K562 (cell line): ENCODE results near the gene MAP3K14. TPM values are rescaled to one million over a fixed set of nuclear protein-coding genes. Genes with fewer than 3 reads are reported as not detected.
A peak's percentile ranks its signal among the peaks of the same experiment; 100 is the strongest.

Experiments used
- ATAC-seq: fragments of 200-7000 bp; cut with Tn5 transposase; 3 replicates; pipeline ENCODE4 v1.9.1; 2020; ENCODE audit warnings: moderate library complexity
- BruUV-seq: library from RNA; stranded (reverse); fragments of 400-500 nt; replicated peaks from 2 replicates; lab custom pipeline; 2021; lab: Mats Ljungman, UMichigan
- CTCF ChIA-PET: fragments of 300-600 bp; formaldehyde crosslinking; extraction: SDS; loops from one replicate; lab custom pipeline; 2021; ENCODE audit warnings: low intra/inter-chr PET ratio; lab: Yijun Ruan, JAX
- POLR2A ChIA-PET: fragments of 300-600, 350-650 bp; sonication (Branson Sonifier 250); formaldehyde crosslinking; extraction: SDS; loops from one replicate; lab custom pipeline; 2021; ENCODE audit warnings: antibody characterized with exemption, inconsistent platforms; lab: Yijun Ruan, JAX
- DNase-seq, 4 experiments: peaks; one replicate each; pipeline versions ENCODE4 v3.0.0 to v3.0.0-alpha.2; 2011 to 2018; ENCODE audit warnings: low spot score in 3 of 4, mixed read lengths in 3 of 4; ENCODE audit errors: extremely low read depth in 1 of 4
- FAIRE-seq: peaks from 2 replicates; lab custom pipeline; 2011; peaks lifted over from hg19 to GRCh38; lab: Jason Lieb, UNC
- H2AFZ ChIP-seq: 2 replicates; pipeline ENCODE4 v1.6.0; 2011; ENCODE audit warnings: low read depth, low read length, control low read depth, inconsistent platforms
- H3K27ac ChIP-seq: fragments of 200-600 bp; 3 replicates; pipeline ENCODE4 v1.8.0; 2011; ENCODE audit warnings: low read depth, mild to moderate bottlenecking, control low read depth, inconsistent platforms, low read length, moderate library complexity, mixed read lengths; ENCODE audit errors: extremely low read depth
- H3K27me3 ChIP-seq, 2 experiments: fragments of 300-600 bp in 1 of 2; 2 replicates in 1 of 2; 3 replicates in 1 of 2; pipeline versions ENCODE4 v1.6.0 to v1.8.0; 2011; ENCODE audit warnings: inconsistent platforms in 2 of 2, low read length in 2 of 2, mild to moderate bottlenecking in 1 of 2, mixed read lengths in 1 of 2, moderate library complexity in 1 of 2; ENCODE audit not compliant: control insufficient read depth in 2 of 2, insufficient read depth in 2 of 2
- H3K36me3 ChIP-seq: fragments of 300-600 bp; 3 replicates; pipeline ENCODE4 v1.8.0; 2011; ENCODE audit warnings: mild to moderate bottlenecking, low read length, inconsistent platforms; ENCODE audit not compliant: control insufficient read depth, insufficient read depth
- H3K4me1 ChIP-seq, 2 experiments: fragments of 200-600 bp in 1 of 2; replicated peaks in 1 of 2; 2 replicates in 1 of 2; 3 replicates in 1 of 2; pipeline versions ENCODE4 v1.5.1 to v1.8.0; 2011; ENCODE audit warnings: inconsistent platforms in 2 of 2, low read length in 2 of 2, mild to moderate bottlenecking in 1 of 2, mixed read lengths in 1 of 2, moderate library complexity in 1 of 2; ENCODE audit not compliant: control insufficient read depth in 2 of 2, insufficient read depth in 2 of 2
- H3K4me2 ChIP-seq: 2 replicates; pipeline ENCODE4 v1.6.1; 2011; ENCODE audit warnings: low read length, control low read depth, inconsistent platforms, mixed read lengths; ENCODE audit not compliant: insufficient read depth
- H3K4me3 ChIP-seq: fragments of 200-600 bp; sonication (generic), shearing (Covaris generic); 2 replicates; pipeline ENCODE4 v1.5.1; 2016; ENCODE audit warnings: control low read depth, inconsistent platforms
- H3K79me2 ChIP-seq: fragments of 200-600 bp; 3 replicates; pipeline ENCODE4 v1.8.0; 2011; ENCODE audit warnings: low read length, inconsistent platforms; ENCODE audit not compliant: control insufficient read depth, insufficient read depth
- H3K9ac ChIP-seq, 2 experiments: 2 replicates each; pipeline versions ENCODE4 v1.6.0 to v1.6.1; 2011; ENCODE audit warnings: low read depth in 2 of 2, low read length in 2 of 2, control low read depth in 1 of 2, inconsistent platforms in 1 of 2, mild to moderate bottlenecking in 1 of 2, mixed read lengths in 1 of 2; ENCODE audit not compliant: insufficient read depth in 1 of 2
- H3K9me1 ChIP-seq: one replicate; pipeline ENCODE4 v1.6.0; 2011; ENCODE audit warnings: inconsistent platforms, mild to moderate bottlenecking, low read length, moderate library complexity; ENCODE audit not compliant: control insufficient read depth, insufficient read depth
- H3K9me3 ChIP-seq: replicated peaks from 2 replicates; pipeline ENCODE4 v1.5.1; 2011; ENCODE audit warnings: low read depth, low read length, inconsistent platforms; ENCODE audit not compliant: control insufficient read depth, insufficient read depth
- H4K20me1 ChIP-seq: replicated peaks from 2 replicates; pipeline ENCODE4 v1.6.1; 2011; ENCODE audit warnings: low read length, inconsistent platforms, mixed read lengths; ENCODE audit not compliant: control insufficient read depth, insufficient read depth
- EHMT2 ChIP-seq: fragments of 450-650 bp; IDR thresholded peaks from 2 replicates; pipeline ENCODE4 v1.6.1; 2018; ENCODE audit warnings: antibody characterized with exemption
- GABPB1 ChIP-seq: sonication (generic); formaldehyde crosslinking; IDR thresholded peaks from 2 replicates; pipeline ENCODE4 v1.8.0; 2022; ENCODE audit warnings: mild to moderate bottlenecking, missing genetic modification reagents
- HNRNPLL ChIP-seq: fragments of 200-400 bp; formaldehyde crosslinking; IDR thresholded peaks from 2 replicates; pipeline ENCODE4 v1.6.1; 2017; ENCODE audit warnings: low read length, low read depth, mild to moderate bottlenecking; ENCODE audit not compliant: poor library complexity, severe bottlenecking
- MECOM ChIP-seq: fragments of 250-450 bp; sonication (Bioruptor Pico); IDR thresholded peaks from 2 replicates; pipeline ENCODE4 v1.8.0; 2022; ENCODE audit warnings: inconsistent platforms
- TCF3 ChIP-seq: sonication (generic); formaldehyde crosslinking; IDR thresholded peaks from 2 replicates; pipeline ENCODE4 v1.4.0; 2020; ENCODE audit warnings: mild to moderate bottlenecking, missing genetic modification reagents
- ZBED1 ChIP-seq: IDR thresholded peaks from 2 replicates; pipeline ENCODE4 v1.6.1; 2014
- ZBTB1 ChIP-seq: sonication (generic); formaldehyde crosslinking; IDR thresholded peaks from 2 replicates; pipeline ENCODE4 v1.8.1; 2023; ENCODE audit warnings: missing genetic modification reagents, low read depth, mild to moderate bottlenecking, borderline replicate concordance
- WGBS: fragments of 100-300 bp; shearing (Covaris generic); methylation state at CpG from one replicate; pipeline ENCODE4 v1.1.6; 2016; ENCODE audit warnings: low coverage, mixed read lengths; ENCODE audit not compliant: insufficient coverage; ENCODE audit errors: missing lambda C conversion rate; 5-methylcytosine and 5-hydroxymethylcytosine counted together
- in situ Hi-C: fragments of 300-500 bp; cut with MboI; formaldehyde crosslinking; loops from 4 replicates; pipeline ENCODE4 v1.15.0; 2018; ENCODE audit warnings: inconsistent platforms, mixed read lengths
- intact Hi-C: fragments of 100-400 bp; cut with micrococcal nuclease; formaldehyde crosslinking; loops from 2 replicates; pipeline ENCODE4 v1.14.2; 2022
- polyA plus RNA-seq, 8 experiments: library from polyadenylated mRNA; depleted of rRNA in 4 of 8; stranded (reverse) in 5 of 8; unstranded in 3 of 8; fragments of >200 nt; fragmentation: Nextera tagmentation in 2 of 8; fragmentation: Illumina TruSeq in 1 of 8; extraction: Ambion mirVana in 2 of 8; extraction: Trizol in 1 of 8; gene quantifications; 2 replicates each; pipeline versions ENCODE4 v1.2.1 to v1.2.3, GENCODE V29; 2011 to 2014; ENCODE audit warnings: inconsistent platforms in 1 of 8, missing spikeins in 1 of 8
- total RNA-seq, 7 experiments: library from RNA; depleted of rRNA in 6 of 7; stranded (reverse); fragments of >200 nt in 6 of 7; fragmentation: Illumina TruSeq in 2 of 7; extraction: Trizol in 2 of 7; gene quantifications; 2 replicates each; pipeline versions ENCODE4 v1.2.1 to v1.2.3, GENCODE V29; 2011 to 2021; ENCODE audit warnings: low replicate concordance in 1 of 7
- TF ChIP-seq, protein P1 (sequence below), 2 experiments: fragments of 450-650 bp in 1 of 2; sonication (generic) in 1 of 2; formaldehyde crosslinking in 1 of 2; IDR thresholded peaks in 1 of 2; conservative IDR thresholded peaks in 1 of 2; 2 replicates each; pipeline versions ENCODE4 v1.6.1 to v1.8.1; 2016 to 2023; ENCODE audit warnings: mild to moderate bottlenecking in 2 of 2, moderate library complexity in 2 of 2, inconsistent platforms in 1 of 2, missing genetic modification reagents in 1 of 2
- TF ChIP-seq, protein P2 (sequence below): IDR thresholded peaks from 3 replicates; pipeline ENCODE4 v1.6.1; 2011; ENCODE audit warnings: borderline replicate concordance, mild to moderate bottlenecking; ENCODE audit not compliant: insufficient read length, insufficient read depth
- TF ChIP-seq, protein P3 (sequence below): IDR thresholded peaks from 2 replicates; pipeline ENCODE4 v1.6.1; 2016; ENCODE audit warnings: missing genetic modification characterization, missing compliant biosample characterization

The MAP3K14 gene
- total and polyA plus RNA-seq, 9 of the 15 experiments (the other 6 are each of a cell fraction or from before 2014, with no cell fraction given), result 0.45 to 8.7 (median 3.2) TPM

DNA sequence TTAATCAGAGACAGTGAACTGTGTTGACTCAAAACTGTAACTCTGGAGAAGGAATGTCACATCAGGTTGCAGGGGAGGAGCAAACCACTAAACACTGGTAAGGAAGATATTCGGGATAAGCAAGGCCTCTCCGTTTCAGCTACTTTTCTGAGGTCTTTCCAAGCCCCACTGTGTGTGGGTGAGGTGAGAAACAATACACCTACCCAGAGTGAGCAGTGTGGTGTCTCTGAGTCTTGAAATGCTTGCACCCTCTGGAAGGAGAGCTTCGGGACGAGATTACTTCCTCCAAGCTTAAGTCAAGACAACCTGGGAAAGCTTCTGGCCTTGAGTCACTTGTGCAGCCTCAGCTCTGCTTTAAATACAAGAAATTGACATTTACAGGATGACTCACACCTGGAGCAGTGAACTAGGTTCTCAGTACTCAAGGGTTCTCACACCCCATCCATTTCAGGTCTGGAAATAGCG is 2.5 kb upstream of the MAP3K14 start (continued):
- TF ChIP-seq, protein P1, sequence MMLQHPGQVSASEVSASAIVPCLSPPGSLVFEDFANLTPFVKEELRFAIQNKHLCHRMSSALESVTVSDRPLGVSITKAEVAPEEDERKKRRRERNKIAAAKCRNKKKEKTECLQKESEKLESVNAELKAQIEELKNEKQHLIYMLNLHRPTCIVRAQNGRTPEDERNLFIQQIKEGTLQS (IDR thresholded peaks at IDR 0.05), result peak; percentile 64; the same call in 1 of the 2 replicates
- TF ChIP-seq, protein P1 (CRISPR knock-in tag; conservative IDR thresholded peaks at IDR 0.05), result no peak
- TF ChIP-seq EHMT2, result no peak
- TF ChIP-seq ZBTB1, result 0 out of 2 replicates have a peak, but pooled peaks have one; percentile 48
- TF ChIP-seq, protein P2, sequence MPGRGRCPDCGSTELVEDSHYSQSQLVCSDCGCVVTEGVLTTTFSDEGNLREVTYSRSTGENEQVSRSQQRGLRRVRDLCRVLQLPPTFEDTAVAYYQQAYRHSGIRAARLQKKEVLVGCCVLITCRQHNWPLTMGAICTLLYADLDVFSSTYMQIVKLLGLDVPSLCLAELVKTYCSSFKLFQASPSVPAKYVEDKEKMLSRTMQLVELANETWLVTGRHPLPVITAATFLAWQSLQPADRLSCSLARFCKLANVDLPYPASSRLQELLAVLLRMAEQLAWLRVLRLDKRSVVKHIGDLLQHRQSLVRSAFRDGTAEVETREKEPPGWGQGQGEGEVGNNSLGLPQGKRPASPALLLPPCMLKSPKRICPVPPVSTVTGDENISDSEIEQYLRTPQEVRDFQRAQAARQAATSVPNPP, result no peak

DNA sequence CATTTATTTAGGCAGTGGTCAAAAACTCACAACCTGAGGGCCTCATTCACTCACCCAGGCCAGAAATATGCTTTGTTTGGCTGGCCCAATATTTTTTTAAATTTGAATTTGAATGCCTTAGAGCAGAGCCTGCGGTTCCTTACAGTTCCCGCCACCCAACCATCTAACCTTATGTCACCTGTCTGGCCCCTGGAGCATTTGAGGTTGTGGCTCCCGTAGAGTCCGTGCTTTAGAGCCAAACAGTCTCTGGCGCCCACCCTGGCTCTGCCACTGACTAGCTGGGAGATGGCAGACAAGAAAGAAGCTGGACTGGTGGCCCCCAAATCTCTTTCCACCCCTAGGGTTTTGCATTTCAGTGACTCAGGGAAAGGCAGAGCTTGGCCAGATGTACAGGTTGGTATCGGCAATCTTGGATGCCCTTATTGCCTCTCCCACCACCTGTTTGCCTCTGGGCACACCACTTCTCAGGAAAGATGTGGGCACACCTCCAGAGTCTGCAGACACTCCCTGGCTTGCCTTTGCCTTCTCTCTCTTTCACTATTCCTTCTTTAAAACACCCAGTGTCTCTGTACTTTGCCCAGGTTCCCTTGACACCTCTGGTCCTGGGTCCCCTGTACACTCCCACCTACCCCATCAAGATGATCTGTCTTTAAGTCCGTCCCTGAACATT is 1.9 kb upstream of the MAP3K14 start:
- in situ Hi-C loops, result no loop called here
- no TSS peak for BruUV-seq
- Histone ChIP-seq H3K36me3 (no peaks in the 10 kb centered on the region), H4K20me1 (peaks cover 13% of the 10 kb centered on the region; the same call in 1 of the 2 replicates), H3K4me1 (peaks cover 49 to 70% of the 10 kb centered on the region in 2 experiments), H3K4me2 (peak overlapping the region; percentile 33; the same call in 1 of the 2 replicates), H3K9ac (peak overlapping the region; percentile 43 to 53; a peak in 2 of 4 replicates), H3K27ac (peak overlapping the region; percentile 56; the same call in 1 of the 3 replicates), H3K27me3 (no peaks in the 10 kb centered on the region), H3K9me1 (no peaks in the 10 kb centered on the region), H3K4me3 (no peak overlapping the region), H2AFZ (peak overlapping the region; percentile 93), H3K79me2 (peaks cover 30% of the 10 kb centered on the region), H3K9me3 (no peaks in the 10 kb centered on the region)
- no peak for ATAC-seq
- intact Hi-C loops, result loop anchor here (5.0 kb wide), 1 partner anchor 64 kb away; no protein-coding TSS in a partner anchor
- FAIRE-seq, result no peak
- WGBS, result 69% methylated on average over 7 of the region's 7 CpGs
- POLR2A ChIA-PET, result interaction anchor here (1.0 to 1.3 kb wide), 4 partner anchors 11 to 173 kb away, joined by 3 read pairs; no protein-coding TSS in a partner anchor
- CTCF ChIA-PET, result no interaction called here
- DNase-seq, result no peak
- TF ChIP-seq GABPB1 (CRISPR knock-in tag), result no peak
- no peak for TF ChIP-seq HNRNPLL
- no peak for TF ChIP-seq ZBED1
- TF ChIP-seq, protein P3, sequence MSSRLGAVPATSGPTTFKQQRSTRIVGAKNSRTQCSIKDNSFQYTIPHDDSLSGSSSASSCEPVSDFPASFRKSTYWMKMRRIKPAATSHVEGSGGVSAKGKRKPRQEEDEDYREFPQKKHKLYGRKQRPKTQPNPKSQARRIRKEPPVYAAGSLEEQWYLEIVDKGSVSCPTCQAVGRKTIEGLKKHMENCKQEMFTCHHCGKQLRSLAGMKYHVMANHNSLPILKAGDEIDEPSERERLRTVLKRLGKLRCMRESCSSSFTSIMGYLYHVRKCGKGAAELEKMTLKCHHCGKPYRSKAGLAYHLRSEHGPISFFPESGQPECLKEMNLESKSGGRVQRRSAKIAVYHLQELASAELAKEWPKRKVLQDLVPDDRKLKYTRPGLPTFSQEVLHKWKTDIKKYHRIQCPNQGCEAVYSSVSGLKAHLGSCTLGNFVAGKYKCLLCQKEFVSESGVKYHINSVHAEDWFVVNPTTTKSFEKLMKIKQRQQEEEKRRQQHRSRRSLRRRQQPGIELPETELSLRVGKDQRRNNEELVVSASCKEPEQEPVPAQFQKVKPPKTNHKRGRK (tag), result no peak
- TF ChIP-seq MECOM (CRISPR knock-in tag), result no peak
- TF ChIP-seq TCF3 (CRISPR knock-in tag), result no peak
